Left colon (tissue), 2 donors: ENCODE measurements around the gene NLRP10. TPM values are rescaled to one million over a fixed set of nuclear protein-coding genes. Genes with fewer than 3 reads are reported as not detected.

ENCODE experiments used
- ATAC-seq: fragments of 200-7000 bp; cut with Tn5 transposase; one replicate; pipeline ENCODE4 v1.9.1; 2020; ENCODE audit warnings: mild to moderate bottlenecking, moderate library complexity
- DNase-seq, 2 donors: peaks; one replicate each; pipeline ENCODE4 v3.0.0-alpha.2; 2020
- intact Hi-C, 2 donors: fragments of 100-400 bp; cut with DNase I in 1 of 2; cut with micrococcal nuclease in 1 of 2; formaldehyde crosslinking; loops; one replicate each; pipeline versions ENCODE4 v1.11.2 to v1.14.0; 2022; cut with DNase I, micrococcal nuclease
- total RNA-seq, 2 donors: library from RNA; stranded (reverse); fragmentation: NEBNext Ultra II Directional; extraction: Animal tissue kit (Norgen Biotek cat#: 25700); gene quantifications; one replicate each; pipeline ENCODE4 v1.2.1, GENCODE V29; 2021
- donor health status: DM: no; HTN: no; CAD: no.
- donor health status: DM: yes; HTN: yes; CAD: no.

The NLRP10 gene
- total RNA-seq, 2 donors from 2014 or later = not detected

- intact Hi-C loops = no loop called here
- ATAC-seq = no peak
- DNase-seq = no peak
Measured at GRCh38 chr11:7918141-7918540, 47.1 kb downstream of the NLRP10 start.

Other genes with a start within 250 kb of the NLRP10 start
- not detected for gene OR5P2, start 168.5 kb downstream of the NLRP10 start, total RNA-seq
- gene OR5P3, start 134.6 kb downstream of the NLRP10 start, total RNA-seq = not detected
- not detected for gene OR10A6, start 34.2 kb downstream of the NLRP10 start, total RNA-seq
- not detected for gene OR10A3, start 23.7 kb downstream of the NLRP10 start, total RNA-seq
- gene EIF3F, start 21.9 kb upstream of the NLRP10 start, total RNA-seq = 100 to 1,000 TPM; 198 to 218 TPM
- gene TUB, start 115.8 kb upstream of the NLRP10 start, total RNA-seq = 1 to 10 TPM in 1 of 2 donors, under 1 TPM in 1; 0.89 to 2.2 TPM
- 1 to 10 TPM; 1.4 to 3.3 TPM for gene RIC3, start 203.6 kb upstream of the NLRP10 start, total RNA-seq